GM12878 (cell line): ENCODE results near the gene SDHAF2.

Experiments used
- JUNB ChIP-seq: IDR thresholded peaks from 2 replicates; pipeline ENCODE4 v1.6.1; 2016; ENCODE audit warnings: antibody characterized with exemption, mild to moderate bottlenecking
- MXI1 ChIP-seq: fragments of 150-350 bp; IDR thresholded peaks from 2 replicates; pipeline ENCODE4 v1.6.1; 2011; ENCODE audit warnings: low read depth, mild to moderate bottlenecking, inconsistent platforms, low read length, improper control_type of control experiment
- TF ChIP-seq, protein P1 (sequence below), 3 experiments: IDR thresholded peaks in 2 of 3; conservative IDR thresholded peaks in 1 of 3; 2 replicates each; pipeline ENCODE4 v1.5.1; 2011; ENCODE audit warnings: low read depth in 3 of 3, low read length in 3 of 3, mild to moderate bottlenecking in 3 of 3, control low read depth in 2 of 3, moderate library complexity in 2 of 3, inconsistent platforms in 1 of 3, mixed read lengths in 1 of 3; ENCODE audit not compliant: control insufficient read depth in 2 of 3, insufficient read depth in 1 of 3; ENCODE audit errors: extremely low read depth in 1 of 3
- TF ChIP-seq, protein P2 (sequence below): IDR thresholded peaks from 2 replicates; pipeline ENCODE4 v1.6.1; 2011; ENCODE audit warnings: low read depth, mild to moderate bottlenecking, low read length, moderate library complexity, borderline replicate concordance; ENCODE audit errors: extremely low read depth

DNA sequence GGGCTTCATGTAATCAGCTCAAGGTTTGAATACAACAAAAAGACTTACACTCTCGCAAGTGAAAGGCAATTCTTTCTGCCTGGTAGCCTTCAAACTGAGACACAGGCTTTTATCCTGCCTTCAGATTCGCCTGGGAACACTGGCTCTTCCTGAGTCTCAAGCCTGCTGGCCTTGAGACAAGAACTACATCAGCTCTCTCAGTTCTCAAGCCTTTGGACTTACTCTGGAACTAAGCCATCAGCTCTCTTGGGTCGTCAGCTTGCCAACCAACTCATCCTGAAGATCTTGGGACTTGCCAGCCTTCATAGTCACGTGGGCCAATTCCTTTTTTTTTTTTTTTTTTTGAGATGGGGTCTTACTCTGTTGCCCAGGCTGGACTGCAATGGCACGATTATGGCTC is 42.9 kb downstream of the SDHAF2 start:
- TF ChIP-seq, protein P1, sequence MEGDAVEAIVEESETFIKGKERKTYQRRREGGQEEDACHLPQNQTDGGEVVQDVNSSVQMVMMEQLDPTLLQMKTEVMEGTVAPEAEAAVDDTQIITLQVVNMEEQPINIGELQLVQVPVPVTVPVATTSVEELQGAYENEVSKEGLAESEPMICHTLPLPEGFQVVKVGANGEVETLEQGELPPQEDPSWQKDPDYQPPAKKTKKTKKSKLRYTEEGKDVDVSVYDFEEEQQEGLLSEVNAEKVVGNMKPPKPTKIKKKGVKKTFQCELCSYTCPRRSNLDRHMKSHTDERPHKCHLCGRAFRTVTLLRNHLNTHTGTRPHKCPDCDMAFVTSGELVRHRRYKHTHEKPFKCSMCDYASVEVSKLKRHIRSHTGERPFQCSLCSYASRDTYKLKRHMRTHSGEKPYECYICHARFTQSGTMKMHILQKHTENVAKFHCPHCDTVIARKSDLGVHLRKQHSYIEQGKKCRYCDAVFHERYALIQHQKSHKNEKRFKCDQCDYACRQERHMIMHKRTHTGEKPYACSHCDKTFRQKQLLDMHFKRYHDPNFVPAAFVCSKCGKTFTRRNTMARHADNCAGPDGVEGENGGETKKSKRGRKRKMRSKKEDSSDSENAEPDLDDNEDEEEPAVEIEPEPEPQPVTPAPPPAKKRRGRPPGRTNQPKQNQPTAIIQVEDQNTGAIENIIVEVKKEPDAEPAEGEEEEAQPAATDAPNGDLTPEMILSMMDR (IDR thresholded peaks at IDR 0.05 in 2 of 3, conservative IDR thresholded peaks at IDR 0.05 in 1 of 3; ENCODE audit: control insufficient read depth in 2 of 3, extremely low read depth in 1 of 3, insufficient read depth in 1 of 3, low read depth in 3 of 3, low read length in 3 of 3): no peak
- TF ChIP-seq JUNB: no peak
- no peak for TF ChIP-seq MXI1
- TF ChIP-seq, protein P2, sequence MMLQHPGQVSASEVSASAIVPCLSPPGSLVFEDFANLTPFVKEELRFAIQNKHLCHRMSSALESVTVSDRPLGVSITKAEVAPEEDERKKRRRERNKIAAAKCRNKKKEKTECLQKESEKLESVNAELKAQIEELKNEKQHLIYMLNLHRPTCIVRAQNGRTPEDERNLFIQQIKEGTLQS: no peak
